ENCODE results near the gene PACSIN3. TPM values are rescaled to one million over a fixed set of nuclear protein-coding genes. Genes with fewer than 3 reads are reported as not detected.

The PACSIN3 gene
- total and polyA plus RNA-seq, 4 donors = 7.9 to 25.5 (median 22.0) TPM

- peak overlapping the region; percentile 67 for H3K4me3 ChIP-seq (ENCODE audit: low read depth, low read length)
- peaks cover 44% of the 10 kb centered on the region for H3K4me1 ChIP-seq (ENCODE audit: control insufficient read depth, insufficient read depth, low read length)
- WGBS (ENCODE audit: insufficient coverage) = 5% methylated on average over 50 of the region's 50 CpGs
- peaks cover 14% of the 10 kb centered on the region for H3K36me3 ChIP-seq (ENCODE audit: control insufficient read depth, insufficient read depth, low read length)
- peak overlapping the region; percentile 90 for H3K27ac ChIP-seq (ENCODE audit: low read depth, low read length)
- DNase-seq (ENCODE audit: low read depth in 4 of 6, low spot score in 6 of 6) = peak in 2 of 6 donors; percentile 3 to 63
- H3K27me3 ChIP-seq (ENCODE audit: control insufficient read depth, insufficient read depth, low read length) = peaks cover 24% of the 10 kb centered on the region
- no peaks in the 10 kb centered on the region for H3K9me3 ChIP-seq (ENCODE audit: control insufficient read depth, insufficient read depth, low read length)
Observed at GRCh38 chr11:47185305-47186075, 744 bp downstream of the PACSIN3 start.

DNA sequence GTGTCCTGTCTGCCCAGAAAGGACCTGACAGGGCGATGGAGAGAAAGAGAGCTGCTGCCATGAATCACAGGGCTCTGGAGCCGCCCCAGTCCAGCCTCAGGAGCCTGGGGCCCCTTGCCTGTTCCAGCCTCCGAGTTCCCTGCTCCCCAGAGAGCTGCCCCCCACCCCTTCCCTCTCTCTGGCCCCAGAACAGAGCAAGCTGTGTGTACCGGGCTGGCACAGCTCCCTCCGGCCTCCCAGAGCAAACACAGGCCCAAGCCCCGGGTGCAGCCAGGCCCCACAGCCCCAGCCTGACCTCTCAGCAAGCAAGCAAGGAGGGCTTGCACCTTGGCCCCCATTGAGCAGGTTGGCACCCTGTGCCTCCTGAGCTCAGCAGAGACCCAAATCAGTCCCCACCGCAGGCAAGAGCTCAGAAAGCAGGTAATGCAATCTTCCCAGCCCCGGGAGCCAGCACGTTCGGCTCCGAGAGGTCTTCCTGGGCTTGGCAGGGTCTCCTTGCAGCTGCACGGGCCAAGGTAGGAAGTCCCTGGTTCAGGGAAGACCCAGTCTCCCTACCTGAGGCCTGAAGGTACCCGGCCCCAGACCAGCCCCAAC, 1.4 kb downstream of the PACSIN3 start:
- peak overlapping the region; percentile 67 for H3K4me3 ChIP-seq (ENCODE audit: low read depth, low read length)
- peaks cover 44% of the 10 kb centered on the region for H3K4me1 ChIP-seq (ENCODE audit: control insufficient read depth, insufficient read depth, low read length)
- peak overlapping the region; percentile 90 for H3K27ac ChIP-seq (ENCODE audit: low read depth, low read length)
- H3K9me3 ChIP-seq (ENCODE audit: control insufficient read depth, insufficient read depth, low read length) = no peaks in the 10 kb centered on the region
- peaks cover 21% of the 10 kb centered on the region for H3K36me3 ChIP-seq (ENCODE audit: control insufficient read depth, insufficient read depth, low read length)
- peaks cover 24% of the 10 kb centered on the region for H3K27me3 ChIP-seq (ENCODE audit: control insufficient read depth, insufficient read depth, low read length)
- peak in 1 of 6 donors; percentile 77 for DNase-seq (ENCODE audit: low read depth in 4 of 6, low spot score in 6 of 6)
- WGBS (ENCODE audit: insufficient coverage) = 31% methylated on average over 13 of the region's 13 CpGs

- no peak overlapping the region for H3K4me3 ChIP-seq (ENCODE audit: low read depth, low read length)
- peaks cover 24% of the 10 kb centered on the region for H3K27me3 ChIP-seq (ENCODE audit: control insufficient read depth, insufficient read depth, low read length)
- peak overlapping the region; percentile 90 for H3K27ac ChIP-seq (ENCODE audit: low read depth, low read length)
- peaks cover 44% of the 10 kb centered on the region for H3K4me1 ChIP-seq (ENCODE audit: control insufficient read depth, insufficient read depth, low read length)
- H3K36me3 ChIP-seq (ENCODE audit: control insufficient read depth, insufficient read depth, low read length) = peaks cover 26% of the 10 kb centered on the region
- WGBS (ENCODE audit: insufficient coverage) = 92% methylated on average over 7 of the region's 7 CpGs
- no peaks in the 10 kb centered on the region for H3K9me3 ChIP-seq (ENCODE audit: control insufficient read depth, insufficient read depth, low read length)
- DNase-seq (ENCODE audit: low read depth in 4 of 6, low spot score in 6 of 6) = no peak
Observed at GRCh38 chr11:47183969-47184368, 2.3 kb downstream of the PACSIN3 start.

GRCh38 chr11:47183031-47183856, 3.0 kb downstream of the PACSIN3 start:
- Histone ChIP-seq H3K36me3 (ENCODE audit: control insufficient read depth, insufficient read depth, low read length) (peaks cover 31% of the 10 kb centered on the region), H3K27me3 (ENCODE audit: control insufficient read depth, insufficient read depth, low read length) (peaks cover 24% of the 10 kb centered on the region), H3K4me1 (ENCODE audit: control insufficient read depth, insufficient read depth, low read length) (peaks cover 43% of the 10 kb centered on the region), H3K27ac (ENCODE audit: low read depth, low read length) (no peak overlapping the region), H3K9me3 (ENCODE audit: control insufficient read depth, insufficient read depth, low read length) (no peaks in the 10 kb centered on the region), H3K4me3 (ENCODE audit: low read depth, low read length) (no peak overlapping the region)
- no peak for DNase-seq (ENCODE audit: low read depth in 4 of 6, low spot score in 6 of 6)
- WGBS (ENCODE audit: insufficient coverage) = 93% methylated on average over 20 of the region's 25 CpGs

DNA sequence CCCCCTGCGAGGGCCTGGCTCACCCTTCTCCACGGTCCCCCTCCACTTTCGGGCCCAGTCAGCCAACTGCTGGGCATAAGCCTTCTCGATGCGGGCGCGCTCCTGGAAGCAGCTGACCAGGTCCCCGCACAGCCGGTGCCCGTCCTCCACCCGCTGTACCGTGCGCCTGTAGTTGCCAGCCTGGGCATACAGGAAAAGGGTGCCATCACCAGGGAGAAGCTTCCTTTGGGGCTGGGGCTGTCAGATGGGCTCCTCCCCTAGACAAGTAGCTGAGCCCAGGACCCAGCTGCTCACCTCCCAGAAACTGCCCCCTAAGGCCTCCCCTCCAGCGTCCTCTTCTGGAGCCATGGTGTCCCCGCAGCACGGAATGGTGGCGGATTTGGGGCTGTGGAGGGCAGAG, 3.9 kb downstream of the PACSIN3 start:
- WGBS (ENCODE audit: insufficient coverage) = 98% methylated on average over 13 of the region's 17 CpGs
- H3K27ac ChIP-seq (ENCODE audit: low read depth, low read length) = no peak overlapping the region
- peaks cover 35% of the 10 kb centered on the region for H3K36me3 ChIP-seq (ENCODE audit: control insufficient read depth, insufficient read depth, low read length)
- DNase-seq (ENCODE audit: low read depth in 4 of 6, low spot score in 6 of 6) = no peak
- peaks cover 44% of the 10 kb centered on the region for H3K4me1 ChIP-seq (ENCODE audit: control insufficient read depth, insufficient read depth, low read length)
- H3K9me3 ChIP-seq (ENCODE audit: control insufficient read depth, insufficient read depth, low read length) = no peaks in the 10 kb centered on the region
- H3K27me3 ChIP-seq (ENCODE audit: control insufficient read depth, insufficient read depth, low read length) = peaks cover 19% of the 10 kb centered on the region
- H3K4me3 ChIP-seq (ENCODE audit: low read depth, low read length) = no peak overlapping the region

DNA sequence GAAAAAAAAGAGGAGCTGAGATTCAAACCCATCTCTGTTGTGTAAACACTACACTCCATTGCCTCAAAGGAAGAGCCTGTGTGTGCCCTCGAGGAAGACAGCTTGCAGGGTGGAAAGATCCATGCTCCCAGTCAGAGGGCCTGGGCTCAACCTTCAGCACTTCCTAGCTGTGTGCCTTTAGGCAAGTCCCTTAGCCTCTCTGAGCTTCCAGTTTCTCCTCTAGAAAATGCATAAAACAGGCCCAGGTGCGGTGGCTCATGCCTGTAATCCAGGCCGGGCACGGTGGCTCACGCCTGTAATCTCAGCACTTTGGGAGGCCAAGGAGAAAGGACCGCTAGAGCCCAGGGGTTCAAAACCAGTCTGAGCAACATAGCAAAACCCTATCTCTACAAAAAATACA, 5.0 kb downstream of the PACSIN3 start:
- Histone ChIP-seq H3K27ac (ENCODE audit: low read depth, low read length) (no peak overlapping the region), H3K4me1 (ENCODE audit: control insufficient read depth, insufficient read depth, low read length) (peaks cover 39% of the 10 kb centered on the region), H3K36me3 (ENCODE audit: control insufficient read depth, insufficient read depth, low read length) (peaks cover 38% of the 10 kb centered on the region), H3K9me3 (ENCODE audit: control insufficient read depth, insufficient read depth, low read length) (no peaks in the 10 kb centered on the region), H3K27me3 (ENCODE audit: control insufficient read depth, insufficient read depth, low read length) (peaks cover 9% of the 10 kb centered on the region), H3K4me3 (ENCODE audit: low read depth, low read length) (no peak overlapping the region)
- 98% methylated on average over 5 of the region's 6 CpGs for WGBS (ENCODE audit: insufficient coverage)
- DNase-seq (ENCODE audit: low read depth in 4 of 6, low spot score in 6 of 6) = no peak

- peaks cover 41% of the 10 kb centered on the region for H3K36me3 ChIP-seq (ENCODE audit: control insufficient read depth, insufficient read depth, low read length)
- H3K4me1 ChIP-seq (ENCODE audit: control insufficient read depth, insufficient read depth, low read length) = peaks cover 43% of the 10 kb centered on the region
- DNase-seq (ENCODE audit: low read depth in 4 of 6, low spot score in 6 of 6) = no peak
- WGBS (ENCODE audit: insufficient coverage) = 91% methylated on average over 35 of the region's 35 CpGs
- no peaks in the 10 kb centered on the region for H3K9me3 ChIP-seq (ENCODE audit: control insufficient read depth, insufficient read depth, low read length)
- no peak overlapping the region for H3K27ac ChIP-seq (ENCODE audit: low read depth, low read length)
- peaks cover 3% of the 10 kb centered on the region for H3K27me3 ChIP-seq (ENCODE audit: control insufficient read depth, insufficient read depth, low read length)
- H3K4me3 ChIP-seq (ENCODE audit: low read depth, low read length) = no peak overlapping the region
Observed at GRCh38 chr11:47180006-47180787, 6.0 kb downstream of the PACSIN3 start.

DNA sequence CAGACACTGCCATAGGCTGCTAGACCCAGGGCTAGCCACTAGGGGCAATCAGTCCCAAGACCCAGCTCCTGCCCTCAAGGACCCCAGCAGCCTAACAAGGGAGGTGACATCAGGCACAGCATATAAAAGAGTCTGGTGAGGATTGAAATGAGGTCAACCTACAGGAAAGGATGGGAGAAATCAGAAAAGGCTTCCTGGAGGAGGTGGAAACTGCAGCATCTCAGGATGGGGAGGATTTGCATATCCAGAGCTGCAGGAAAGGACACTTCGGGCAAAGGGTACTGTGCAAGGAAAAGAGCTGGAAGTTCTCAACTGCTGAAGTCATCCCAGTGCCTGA, 6.6 kb downstream of the PACSIN3 start:
- no peak overlapping the region for H3K4me3 ChIP-seq (ENCODE audit: low read depth, low read length)
- DNase-seq (ENCODE audit: low read depth in 4 of 6, low spot score in 6 of 6) = no peak

More for the DNA sequence above, 6.6 kb downstream of the PACSIN3 start:
- 100% methylated on average over 1 of the region's 1 CpG for WGBS (ENCODE audit: insufficient coverage)
- H3K9me3 ChIP-seq (ENCODE audit: control insufficient read depth, insufficient read depth, low read length) = no peaks in the 10 kb centered on the region
- H3K27me3 ChIP-seq (ENCODE audit: control insufficient read depth, insufficient read depth, low read length) = no peaks in the 10 kb centered on the region
- H3K27ac ChIP-seq (ENCODE audit: low read depth, low read length) = no peak overlapping the region
- H3K4me1 ChIP-seq (ENCODE audit: control insufficient read depth, insufficient read depth, low read length) = peaks cover 41% of the 10 kb centered on the region
- H3K36me3 ChIP-seq (ENCODE audit: control insufficient read depth, insufficient read depth, low read length) = peaks cover 47% of the 10 kb centered on the region
